Measurements from ENCODE around the gene EHMT1. TPM values are rescaled to one million over a fixed set of nuclear protein-coding genes. Genes with fewer than 3 reads are reported as not detected.

The EHMT1 gene
- total RNA-seq, 1 donor from 2014 or later, result 38.3 TPM

DNA sequence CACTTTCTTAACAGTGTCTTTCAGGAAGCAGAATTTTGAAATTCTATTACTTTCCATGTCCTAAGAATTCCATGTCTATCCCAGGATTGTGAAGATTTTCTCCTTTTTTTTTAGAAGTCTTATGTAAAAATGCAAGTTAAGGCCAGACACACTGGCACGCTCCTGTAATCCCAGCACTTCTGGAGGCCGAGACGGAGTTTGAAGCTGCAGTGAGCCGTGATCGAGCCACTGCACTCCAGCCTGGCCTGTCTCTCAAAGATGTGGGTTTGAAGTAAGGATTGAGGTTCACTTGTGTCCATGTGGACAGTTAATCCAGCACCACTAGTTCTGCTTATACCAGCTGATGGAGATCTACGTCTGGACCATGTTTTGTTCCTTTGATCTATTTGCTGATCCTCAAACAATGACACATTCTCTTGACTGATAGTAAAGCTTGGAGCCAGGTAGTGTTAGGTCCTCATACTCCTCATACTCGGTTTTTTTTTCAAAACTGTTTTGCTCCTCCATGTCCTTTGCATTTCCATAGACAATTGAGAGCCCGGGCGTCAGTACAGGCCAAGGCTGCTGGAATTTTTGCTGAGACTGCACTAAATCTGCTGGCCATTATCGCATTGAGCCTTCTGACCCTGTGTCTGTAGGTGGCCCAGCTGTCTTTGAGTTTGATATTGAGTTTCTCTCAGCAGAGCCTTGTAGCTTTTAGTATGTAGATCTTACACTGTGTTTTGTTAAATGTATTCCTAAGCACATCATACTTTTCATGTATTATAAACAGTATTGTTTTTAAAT lies 205.4 kb downstream of the EHMT1 start:
- no peak for DNase-seq (ENCODE audit: low read depth in 2 of 2)

DNA sequence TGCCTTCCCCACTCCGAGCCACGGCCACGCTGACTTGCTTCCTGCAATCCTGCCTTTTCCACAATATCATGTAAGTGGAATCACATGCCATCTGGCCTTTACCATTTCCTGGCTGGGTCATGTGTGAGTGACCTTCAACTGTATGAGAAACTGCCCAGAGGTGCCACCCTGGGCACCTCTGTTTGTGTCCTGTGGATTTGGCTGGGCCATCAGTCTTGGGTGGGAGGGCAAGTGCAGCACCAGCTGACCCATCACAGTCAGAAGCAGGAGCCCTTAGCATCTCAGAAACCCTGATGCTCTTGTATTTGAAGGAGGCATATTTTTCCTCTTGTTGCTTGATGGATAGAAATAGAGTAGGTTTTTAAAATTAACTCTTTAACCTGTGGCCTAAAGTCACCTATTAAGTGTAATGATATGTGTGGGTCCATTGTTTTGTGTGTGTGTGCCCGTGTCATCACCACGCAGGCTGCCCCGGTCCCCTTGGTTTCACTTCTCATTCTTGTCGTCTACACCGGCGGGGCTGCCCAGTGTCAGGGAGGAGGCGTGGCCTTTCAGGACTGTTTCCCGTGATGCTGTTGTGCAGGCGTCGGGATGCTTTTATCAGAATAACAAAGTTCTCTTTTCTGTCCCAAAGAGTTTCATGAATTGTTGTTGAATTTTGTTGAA lies 206.7 kb downstream of the EHMT1 start:
- DNase-seq (ENCODE audit: low read depth in 2 of 2), result no peak

DNA sequence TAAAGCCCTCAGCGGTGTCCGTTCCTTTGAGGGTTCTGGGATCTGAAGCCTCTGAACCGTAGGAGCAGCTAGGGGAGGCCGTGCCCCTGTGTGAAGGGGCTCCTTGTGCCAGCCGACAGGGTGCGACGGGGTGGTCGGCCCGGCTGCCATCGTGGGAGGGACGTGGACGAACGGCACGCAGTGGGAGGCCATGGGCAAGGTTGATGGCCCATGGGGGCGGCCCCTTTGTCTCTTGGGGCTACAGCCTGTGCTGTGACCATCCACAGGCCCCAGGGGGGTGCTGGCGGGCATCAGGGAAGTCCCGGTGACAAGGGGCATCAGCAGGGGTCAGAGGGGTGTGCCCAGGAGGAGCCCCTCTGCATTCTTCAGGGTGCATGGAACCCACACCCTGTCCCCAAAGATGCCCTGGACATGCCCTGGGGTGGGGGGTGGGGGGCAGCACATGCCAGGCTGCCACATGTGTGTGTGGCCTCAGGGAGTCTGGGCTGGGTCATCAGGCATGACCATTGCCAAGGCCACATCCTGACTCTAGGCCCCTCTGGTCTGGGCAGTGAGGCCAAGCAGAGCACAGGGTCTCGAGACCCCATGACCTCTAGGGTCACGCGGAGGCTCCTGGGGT lies 209.2 kb downstream of the EHMT1 start:
- no peak for DNase-seq (ENCODE audit: low read depth in 2 of 2)

DNA sequence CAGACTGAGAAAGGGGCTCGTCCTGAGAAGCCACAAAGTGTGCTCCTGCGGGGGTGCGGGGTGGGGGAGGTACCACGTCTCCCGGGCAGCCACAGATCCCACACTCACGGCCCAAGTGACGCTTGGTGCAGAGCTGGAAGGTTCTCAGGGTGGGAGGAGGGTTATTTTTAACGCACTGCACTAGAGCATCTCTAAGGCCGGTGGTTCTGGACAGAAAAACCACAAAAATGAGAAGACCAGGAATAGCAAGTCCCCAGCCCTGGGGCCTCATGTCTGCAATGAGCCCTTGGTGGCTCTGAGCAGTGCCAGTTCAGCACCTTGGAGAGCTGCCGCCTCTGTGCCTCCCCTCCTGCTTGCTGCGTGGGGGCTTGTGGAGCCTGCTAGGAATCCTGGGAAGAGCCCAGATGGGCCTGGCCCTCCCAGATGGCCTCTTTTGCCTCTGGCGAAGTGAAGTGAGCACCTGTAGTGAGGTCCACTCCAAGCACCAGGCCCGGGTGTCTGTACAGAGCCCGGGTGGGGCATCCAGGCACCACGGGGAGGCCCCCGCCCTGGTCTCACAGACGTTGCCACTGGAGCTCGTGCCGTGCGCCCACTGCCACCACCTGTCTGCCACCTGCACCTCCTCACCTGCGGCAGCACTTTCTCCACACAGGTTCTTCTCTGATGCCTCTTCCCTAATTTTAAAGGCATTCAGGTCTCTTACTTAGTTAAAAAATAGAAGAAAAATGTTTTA lies 209.9 kb downstream of the EHMT1 start:
- peak in 1 of 2 donors; percentile 30 for DNase-seq (ENCODE audit: low read depth in 2 of 2)

DNA sequence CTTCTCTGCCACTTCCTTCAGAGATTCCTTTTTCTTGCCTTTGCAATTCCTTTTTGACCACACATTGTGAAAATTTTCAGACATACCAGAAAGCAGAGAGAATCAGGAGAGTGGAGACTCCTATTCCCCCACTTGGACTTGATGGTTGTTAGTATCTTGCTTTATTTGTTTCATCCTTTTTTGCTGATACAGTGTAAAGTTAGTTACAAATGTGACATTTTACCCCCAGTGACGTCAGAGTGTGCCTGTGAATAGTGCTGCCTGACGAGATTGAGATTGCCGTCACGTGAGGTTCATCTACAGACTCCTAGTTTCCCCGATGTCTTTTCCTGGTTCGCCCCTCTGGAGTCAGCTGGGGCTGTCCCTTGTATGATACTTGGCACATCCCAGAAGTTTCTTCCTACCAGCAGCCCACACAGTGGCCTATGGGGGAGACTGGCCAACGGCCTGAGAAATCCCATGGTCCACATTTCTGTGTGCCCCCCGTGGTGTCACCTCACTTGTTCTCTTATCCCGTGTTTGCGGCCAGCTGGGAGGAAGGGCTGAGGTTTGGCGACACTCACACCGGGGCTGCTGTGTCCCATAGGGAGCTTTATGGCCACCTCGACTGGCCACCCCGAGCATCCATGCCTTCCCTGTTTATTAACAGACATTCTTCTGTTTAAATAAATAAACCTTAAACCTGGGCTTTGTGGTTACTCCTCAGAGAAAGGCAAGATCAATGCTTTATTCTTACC lies 210.6 kb downstream of the EHMT1 start:
- DNase-seq (ENCODE audit: low read depth in 2 of 2), result no peak

DNA sequence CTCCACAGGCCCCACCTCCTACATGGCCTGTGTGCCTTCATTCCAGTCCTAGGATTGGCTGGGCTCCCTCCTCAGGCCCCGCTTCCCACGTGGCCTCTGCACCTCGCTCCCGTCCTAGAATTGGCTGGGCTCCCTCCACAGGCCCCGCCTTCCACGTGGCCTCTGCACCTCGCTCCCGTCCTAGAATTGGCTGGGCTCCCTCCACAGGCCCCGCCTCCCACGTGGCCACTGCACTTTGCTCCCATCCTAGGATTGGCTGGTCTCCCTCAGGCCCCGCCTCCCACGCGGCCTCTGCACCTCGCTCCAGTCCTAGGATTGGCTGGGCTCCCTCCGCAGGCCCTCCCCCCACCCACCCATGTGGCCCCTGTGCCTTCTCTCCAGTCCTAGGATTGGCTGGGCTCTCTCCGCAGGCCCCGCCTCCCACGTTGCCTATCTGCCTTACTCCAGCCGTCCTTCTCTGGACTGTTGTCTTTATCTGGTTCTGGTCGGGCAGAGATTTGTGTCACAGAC lies 213.4 kb downstream of the EHMT1 start:
- no peak for DNase-seq (ENCODE audit: low read depth in 2 of 2)

DNA sequence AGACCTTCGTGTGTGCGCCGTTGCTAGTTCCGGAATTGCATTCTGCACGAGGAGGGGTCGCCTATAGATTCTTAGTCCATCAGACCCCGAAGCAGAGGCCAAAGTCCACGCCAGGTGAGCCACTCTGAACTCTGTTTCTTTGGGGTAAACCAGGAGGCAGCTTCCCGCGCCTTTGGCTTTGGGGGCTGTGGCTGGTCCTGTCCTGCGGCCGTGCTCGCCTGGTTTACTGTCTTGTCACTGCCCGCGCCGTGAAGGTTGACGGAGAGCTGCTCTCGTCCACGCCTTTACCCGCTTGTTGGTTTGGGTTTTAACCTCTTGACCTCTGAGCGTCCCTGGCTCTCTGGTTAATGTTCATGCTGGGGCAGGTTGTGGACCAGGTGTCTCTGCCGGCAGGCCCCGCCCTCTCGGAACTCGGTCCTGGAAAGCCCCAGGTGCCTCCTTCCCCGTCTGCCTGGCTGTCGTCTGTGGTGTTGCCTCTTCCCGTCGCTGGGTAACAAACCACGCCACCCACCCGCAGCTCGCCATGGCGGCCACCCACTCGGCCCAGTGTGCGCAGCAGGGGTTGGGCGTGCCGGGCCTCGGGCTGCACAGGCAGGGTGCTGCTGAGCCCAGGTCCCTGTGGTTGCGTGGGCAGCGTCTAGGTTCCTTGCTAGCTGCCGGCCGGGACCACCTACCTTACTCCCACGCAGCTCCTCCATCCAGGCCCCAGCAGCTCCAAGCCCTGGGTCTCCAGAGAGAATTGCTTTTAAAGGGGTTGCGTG lies 214.2 kb downstream of the EHMT1 start:
- DNase-seq (ENCODE audit: low read depth in 2 of 2), result no peak

DNA sequence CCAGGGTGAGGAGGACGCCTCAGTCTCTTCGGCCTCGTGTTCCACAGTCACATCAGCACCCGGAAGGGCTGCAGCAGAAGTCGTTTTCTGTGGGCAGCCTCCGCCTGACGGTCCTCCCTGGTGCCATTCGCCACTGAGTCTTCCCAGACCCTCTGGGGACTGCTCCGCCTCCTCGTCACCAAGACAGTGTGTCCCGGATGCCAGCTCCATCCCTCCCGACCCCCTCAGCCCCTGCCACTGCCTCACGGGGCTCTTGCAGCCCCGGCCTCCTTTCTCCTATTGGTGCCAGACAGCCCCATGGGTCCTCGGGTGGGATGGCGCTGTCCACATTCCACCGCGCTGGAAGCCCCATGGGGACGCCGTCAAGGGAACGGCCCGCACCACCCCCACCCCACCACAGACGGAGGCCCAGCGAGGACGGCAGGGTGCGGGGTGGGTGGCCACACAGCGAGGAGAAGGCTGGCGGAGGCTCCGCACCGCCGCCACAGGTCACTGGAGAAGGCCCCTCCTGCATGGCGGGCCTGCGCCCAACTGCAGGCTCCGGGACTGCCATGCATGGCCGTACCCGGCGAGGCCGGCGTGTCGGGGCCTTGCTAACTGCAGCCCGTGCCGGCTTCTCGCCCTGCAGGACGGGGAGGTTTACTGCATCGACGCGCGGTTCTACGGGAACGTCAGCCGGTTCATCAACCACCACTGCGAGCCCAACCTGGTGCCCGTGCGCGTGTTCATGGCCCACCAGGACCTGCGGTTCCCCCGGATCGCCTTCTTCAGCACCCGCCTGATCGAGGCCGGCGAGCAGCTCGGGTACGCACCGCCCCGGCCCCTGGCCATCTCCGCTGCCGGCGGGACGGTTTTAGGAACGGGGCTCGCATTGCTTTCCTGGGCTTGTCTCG lies 215.2 kb downstream of the EHMT1 start:
- DNase-seq (ENCODE audit: low read depth in 2 of 2), result no peak

DNA sequence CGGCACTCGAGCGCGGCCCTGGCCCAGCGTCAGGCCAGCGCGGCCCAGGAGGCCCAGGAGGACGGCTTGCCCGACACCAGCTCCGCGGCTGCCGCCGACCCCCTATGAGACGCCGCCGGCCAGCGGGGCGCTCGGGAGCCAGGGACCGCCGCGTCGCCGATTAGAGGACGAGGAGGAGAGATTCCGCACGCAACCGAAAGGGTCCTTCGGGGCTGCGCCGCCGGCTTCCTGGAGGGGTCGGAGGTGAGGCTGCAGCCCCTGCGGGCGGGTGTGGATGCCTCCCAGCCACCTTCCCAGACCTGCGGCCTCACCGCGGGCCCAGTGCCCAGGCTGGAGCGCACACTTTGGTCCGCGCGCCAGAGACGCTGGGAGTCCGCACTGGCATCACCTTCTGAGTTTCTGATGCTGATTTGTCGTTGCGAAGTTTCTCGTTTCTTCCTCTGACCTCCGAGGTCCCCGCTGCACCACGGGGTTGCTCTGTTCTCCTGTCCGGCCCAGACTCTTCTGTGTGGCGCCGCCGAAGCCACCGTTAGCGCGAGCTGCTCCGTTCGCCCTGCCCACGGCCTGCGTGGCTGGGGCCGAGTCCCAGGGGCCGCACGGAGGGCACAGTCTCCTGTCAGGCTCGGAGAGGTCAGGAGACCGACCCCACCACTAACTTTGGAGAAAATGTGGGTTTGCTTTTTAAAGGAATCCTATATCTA lies 216.2 kb downstream of the EHMT1 start:
- DNase-seq (ENCODE audit: low read depth in 2 of 2), result no peak

DNA sequence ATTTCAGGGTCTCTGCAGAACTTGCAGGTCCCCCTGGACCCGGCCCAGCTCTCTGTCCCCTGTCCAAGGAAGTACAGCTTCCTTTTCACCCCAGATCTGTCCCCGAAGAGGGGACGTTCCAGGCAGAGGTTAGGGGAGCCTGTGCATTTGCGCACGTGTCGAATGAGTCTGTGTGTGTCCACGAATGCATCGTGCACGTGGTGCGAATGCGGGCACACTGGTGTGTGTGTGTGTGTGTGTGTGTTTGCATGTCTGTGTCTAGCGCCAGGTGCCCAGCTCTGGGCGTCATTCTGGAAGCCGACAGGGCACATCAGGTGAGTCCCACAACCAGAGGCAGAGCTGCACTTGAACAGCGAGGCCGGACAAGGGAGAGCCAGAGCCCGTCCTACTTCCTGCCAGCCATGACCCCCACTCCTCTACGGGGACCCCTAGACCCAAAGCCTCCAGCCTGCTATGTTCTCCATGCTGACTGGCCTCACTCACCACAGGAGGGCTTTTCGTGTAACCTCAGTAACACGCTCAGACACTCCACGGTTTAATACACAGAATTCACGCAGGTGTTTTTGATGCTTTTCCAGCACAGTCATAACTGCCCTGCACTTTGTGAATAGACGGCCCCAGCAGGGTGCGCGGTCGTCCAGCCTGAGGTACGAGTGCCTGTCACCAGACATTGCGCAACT lies 217.5 kb downstream of the EHMT1 start:
- DNase-seq (ENCODE audit: low read depth in 2 of 2), result no peak

DNA sequence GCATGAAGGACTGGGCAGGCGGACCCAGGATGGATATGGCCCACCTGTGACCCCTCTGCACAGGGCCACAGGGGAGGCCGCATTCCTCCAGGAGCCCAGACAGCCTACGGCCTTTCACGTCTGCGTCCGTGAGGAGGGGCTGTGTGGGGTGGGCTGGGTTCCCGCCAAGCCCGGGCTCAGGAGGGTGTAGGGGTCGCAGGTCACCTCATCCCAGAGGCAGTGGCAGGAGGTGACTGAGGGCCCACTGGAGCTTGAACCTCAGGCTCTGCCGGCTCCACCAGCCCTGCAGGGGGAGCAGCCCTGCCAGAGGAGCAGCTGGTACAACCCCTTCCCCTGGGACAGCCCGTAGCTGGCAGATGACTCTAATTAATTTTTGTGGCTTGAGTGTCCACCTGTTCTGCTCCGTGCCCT lies 218.0 kb downstream of the EHMT1 start:
- DNase-seq (ENCODE audit: low read depth in 2 of 2), result no peak

DNA sequence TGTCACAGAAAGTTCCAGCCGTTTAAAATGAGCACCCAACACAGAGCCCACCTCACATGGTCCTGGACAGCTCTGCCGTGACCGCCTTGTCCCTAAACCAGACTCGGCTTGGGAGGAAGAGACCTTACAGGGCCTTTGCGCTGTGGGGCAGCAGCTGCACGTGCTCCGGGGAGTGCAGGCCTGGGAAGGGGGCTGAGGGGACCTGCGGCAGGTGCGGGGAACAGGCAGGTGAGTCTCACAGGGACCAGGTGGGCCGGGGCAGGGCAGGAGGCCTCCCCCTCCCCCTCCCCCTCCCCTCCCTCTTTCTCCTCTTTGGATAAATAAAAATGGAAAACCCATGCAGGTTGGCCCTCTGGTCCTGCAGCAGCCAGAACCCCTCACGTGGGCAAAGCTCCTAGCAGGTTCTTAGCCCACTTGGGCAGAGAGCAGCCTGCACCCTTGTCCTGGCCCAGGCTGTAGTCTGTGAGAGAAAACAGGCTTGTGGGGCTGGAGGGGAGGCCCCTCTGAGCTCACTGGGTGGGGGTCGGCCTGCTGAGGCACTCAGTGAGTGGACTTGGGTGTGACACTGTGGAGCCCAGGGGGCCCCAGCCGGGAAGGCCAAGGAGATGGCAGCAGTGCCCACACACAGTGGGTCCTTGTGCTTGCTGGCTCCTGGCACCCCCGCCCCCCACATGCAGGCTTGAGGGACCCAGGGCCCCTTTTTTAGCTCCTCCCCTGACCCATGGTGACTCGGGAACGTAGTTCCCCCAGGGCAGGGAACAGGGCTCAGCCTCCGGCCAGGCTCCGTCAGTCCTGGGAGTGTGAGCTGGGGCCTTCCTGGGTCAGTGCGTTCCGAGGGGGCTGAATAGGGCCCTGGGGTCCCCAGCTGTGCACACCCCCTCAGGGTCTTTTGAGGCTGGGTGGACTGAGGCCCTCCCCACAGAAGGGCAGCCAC lies 218.8 kb downstream of the EHMT1 start:
- no peak for DNase-seq (ENCODE audit: low read depth in 2 of 2)

DNA sequence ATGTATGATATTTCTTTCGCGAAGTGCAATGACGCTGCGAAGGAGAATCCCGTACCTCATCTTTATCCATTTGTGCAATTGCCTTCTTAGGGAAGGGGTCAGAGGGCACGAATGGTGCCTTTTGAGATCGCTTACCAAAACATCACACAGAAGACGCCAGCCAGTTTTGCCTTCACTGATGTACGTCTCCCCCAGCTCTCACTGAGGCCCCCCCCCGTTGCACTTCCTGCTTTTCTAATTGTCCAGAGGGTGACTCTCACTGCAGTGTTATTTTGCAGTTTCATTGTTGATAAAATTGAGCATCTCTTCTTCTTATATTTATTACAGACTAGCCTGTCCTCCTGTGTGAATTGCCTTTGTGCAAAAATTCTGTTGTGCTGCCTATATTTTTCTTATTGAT lies 219.8 kb downstream of the EHMT1 start:
- DNase-seq (ENCODE audit: low read depth in 2 of 2), result no peak

DNA sequence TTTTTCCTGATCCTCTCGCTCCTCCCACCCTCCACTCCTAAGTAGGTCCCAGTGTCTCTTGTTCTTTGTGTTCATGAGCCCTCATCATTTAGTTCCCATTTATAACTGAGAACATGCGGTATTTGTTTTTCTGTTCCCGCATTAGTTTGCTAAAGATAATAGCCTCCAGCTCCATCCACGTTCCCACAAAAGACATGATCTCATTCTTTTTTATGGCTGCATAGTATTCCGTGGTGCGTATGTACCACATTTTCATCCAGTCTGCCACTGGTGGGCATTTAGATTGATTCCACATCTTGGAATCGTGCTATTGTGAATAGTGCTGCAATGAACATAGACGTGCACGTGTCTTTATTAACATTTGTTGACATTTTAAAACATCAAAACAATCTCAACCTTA lies 224.6 kb downstream of the EHMT1 start:
- no peak for DNase-seq (ENCODE audit: low read depth in 2 of 2)

DNA sequence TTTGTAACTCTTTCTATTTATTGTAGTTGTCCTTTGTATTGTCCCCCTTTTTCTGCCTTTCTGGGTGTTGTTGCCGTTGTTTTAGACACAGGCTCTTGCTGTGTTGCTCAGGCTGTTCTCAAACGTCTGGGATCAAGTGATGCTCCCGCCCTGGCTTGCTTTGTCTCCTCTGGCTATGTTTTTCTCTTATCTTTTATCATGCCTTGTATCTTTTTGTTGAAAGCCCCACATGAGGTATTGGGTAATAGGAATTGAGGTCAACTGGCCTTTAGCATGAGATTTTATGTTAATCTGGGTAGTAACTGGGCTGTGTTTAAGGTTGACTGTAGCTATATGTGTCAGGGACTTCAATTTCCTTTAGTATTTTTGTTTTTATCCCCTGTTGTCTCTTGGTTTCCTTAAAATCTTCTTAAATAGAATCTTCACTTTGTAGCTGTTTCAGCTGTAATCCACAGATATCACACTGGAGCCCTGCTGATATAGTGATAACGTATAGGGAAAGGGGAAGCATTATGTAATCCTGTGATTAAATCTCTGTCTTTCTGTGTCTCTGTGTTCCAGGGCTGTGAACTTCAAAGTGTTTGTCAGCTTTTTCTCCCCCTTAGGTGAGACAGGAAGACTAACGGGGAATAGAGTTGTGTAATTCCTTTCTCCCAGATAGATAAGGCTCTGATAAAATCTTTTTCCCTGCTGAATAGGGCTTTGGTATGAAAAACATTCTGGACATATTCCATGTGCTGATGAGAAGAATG lies 232.9 kb downstream of the EHMT1 start:
- no peak for DNase-seq (ENCODE audit: low read depth in 2 of 2)

DNA sequence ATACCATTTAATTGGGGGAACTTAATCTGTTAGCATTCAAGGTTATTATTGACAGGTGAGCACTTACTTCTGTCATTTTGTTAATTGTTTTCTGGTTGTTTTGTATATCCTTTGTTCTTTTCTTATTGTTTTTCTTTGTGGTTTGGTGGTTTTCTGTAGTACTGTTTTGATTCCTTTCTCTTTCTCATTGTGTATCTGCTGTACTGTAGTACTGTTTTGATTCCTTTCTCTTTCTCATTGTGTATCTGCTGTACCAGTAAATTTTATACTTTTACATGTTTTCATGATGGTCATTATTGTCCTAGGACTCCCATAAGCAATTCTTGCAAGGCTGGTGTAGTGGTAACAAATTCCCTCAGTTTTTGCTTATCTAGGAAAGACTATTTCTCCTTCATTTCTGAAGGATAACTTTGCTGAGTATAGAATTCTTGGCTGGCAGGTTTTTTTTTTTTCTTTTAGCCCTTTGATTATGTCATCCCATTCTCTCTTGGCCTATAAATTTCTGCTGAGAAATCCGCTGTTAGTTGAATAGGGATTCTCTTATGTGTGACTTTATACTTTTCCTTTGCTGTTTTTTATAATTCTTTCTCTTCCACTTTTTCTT lies 234.7 kb downstream of the EHMT1 start:
- no peak for DNase-seq (ENCODE audit: low read depth in 2 of 2)
